Measurements from ENCODE around the gene RPS6KA3.
"Not testable (repeated sequence)": the region's sequence is repeated elsewhere in the genome, so short reads cannot be mapped to it uniquely, and the experiment has no call there.

Gene RPS6KA3

DNA sequence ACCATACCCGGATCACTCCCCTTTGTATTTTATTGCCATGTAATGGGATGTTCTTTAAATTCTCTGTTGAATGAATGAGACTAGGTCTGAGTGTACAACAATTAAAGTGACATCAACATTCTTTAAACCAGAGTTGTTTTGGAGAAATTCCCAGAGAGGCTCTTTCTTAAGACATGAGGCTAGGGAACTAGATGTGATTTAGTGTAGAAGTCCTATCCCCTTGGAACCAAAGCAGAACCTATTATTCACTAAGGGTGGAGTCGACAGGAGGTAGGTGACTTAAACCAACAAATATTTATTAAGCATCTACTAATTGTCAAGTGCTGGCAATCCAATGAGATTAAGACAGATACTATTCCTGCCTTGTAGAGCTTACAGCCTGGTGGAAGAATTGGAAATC, 126.7 kb downstream of the RPS6KA3 start:
- no peak for DNase-seq

DNA sequence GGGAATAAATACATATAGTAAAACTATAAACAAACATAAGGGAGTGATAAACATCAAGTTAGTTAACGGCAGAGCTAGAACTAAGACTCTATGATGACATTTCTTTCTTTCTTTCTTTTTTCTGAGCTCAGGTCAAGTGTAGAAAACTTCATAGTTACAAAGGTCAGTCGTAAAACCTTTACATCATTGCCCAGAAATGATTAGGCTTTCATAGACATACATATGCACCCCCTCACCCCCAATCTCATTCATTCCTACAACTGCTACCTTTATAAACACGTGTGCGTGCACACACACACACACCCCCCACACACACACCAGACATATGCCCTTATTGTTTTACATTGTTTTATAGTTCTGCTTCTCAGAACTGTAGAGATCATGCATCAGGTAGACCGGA, 130.8 kb downstream of the RPS6KA3 start:
- DNase-seq, result no peak

DNA sequence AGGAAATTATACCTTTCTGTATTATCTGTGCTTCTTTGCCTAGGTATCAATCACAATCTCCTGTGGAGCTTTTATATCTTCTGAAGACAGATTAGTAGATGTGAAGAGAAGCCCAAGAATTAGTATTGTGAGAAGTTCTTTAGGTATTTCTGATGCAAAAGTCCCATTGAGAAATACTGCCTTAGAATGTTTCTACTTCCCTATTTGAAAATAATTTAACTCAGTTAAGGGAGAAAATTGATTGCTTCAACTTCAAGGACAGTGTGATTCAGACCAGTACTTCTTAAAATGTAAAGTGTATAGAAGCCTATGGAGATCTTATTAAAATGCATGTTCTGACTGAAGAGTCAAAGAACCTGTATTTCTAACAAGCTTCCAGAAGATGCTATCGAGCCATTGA, 134.0 kb downstream of the RPS6KA3 start:
- DNase-seq, result no peak

DNA sequence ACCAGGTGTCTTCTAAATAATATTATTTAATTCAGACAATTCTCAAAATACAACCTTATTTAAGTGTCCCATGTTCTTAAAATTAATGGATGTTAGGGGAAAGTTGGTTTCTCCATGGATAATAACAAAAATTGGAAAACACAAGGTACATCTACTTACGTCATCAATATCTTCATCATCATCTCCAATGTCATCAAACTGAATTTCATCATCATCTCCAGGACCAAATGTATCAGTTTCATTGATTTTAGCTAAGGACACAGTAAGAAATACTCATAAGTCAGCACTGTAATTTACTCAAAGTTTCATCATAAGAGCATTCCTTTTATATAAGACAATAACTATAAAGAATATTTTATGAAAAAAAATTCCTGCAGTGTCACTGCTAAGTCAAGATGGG, 136.4 kb downstream of the RPS6KA3 start:
- DNase-seq, result no peak

DNA sequence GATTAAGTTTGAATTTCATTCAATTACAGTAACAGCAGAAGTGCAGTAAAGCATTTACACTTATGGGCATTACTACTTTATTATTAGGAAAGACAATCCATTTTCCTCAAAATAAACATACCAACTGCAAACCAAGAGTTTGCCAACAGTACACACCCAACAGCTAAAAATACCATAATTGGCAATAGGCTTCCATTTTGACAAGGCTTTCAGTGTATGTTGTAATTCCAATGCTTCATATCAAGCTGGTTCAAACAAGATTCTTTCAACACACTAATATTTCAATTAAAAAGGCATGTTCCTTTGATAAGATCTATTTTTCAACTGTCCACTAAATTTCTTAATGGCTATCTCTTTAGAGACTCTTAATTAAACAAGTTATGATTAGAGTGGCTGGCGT, 137.2 kb downstream of the RPS6KA3 start:
- no peak for DNase-seq

DNA sequence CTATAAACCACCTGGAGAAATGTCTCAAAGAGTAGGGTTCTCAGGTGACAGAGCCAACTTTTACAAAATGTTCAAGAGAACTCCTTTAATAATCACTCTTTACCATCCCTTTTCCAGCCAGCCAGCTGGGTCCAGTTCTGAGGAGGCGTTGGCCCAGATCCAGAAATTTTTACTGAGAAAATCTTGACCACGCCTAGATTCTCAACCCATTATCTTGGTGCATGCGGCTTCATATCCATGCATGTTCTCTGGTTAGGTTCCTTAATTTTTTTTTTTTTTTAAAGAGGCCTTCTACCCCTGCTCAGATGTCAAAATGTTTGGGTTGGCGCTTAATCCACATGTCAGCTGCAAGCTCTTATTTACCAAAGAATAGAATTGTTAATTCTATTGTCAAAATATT, 138.0 kb downstream of the RPS6KA3 start:
- DNase-seq, result no peak

DNA sequence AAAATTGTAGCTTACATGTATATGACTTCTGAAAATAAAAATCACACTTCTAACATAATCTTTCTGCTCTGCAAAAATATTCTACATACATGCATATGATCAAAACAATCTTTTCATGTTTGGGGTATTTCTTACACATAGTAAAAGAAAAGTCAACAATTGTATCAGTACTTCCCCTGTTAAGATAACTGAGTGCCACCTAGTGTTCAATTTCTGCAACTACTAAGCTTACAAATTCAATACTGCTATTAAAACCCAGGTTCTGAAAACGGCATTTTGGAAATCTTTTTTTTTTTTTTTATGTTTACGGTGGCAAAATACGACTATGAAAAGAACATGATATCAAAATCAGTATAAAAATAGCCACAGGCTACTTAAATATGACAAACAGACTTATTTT, 139.3 kb downstream of the RPS6KA3 start:
- DNase-seq, result not testable (repeated sequence)

DNA sequence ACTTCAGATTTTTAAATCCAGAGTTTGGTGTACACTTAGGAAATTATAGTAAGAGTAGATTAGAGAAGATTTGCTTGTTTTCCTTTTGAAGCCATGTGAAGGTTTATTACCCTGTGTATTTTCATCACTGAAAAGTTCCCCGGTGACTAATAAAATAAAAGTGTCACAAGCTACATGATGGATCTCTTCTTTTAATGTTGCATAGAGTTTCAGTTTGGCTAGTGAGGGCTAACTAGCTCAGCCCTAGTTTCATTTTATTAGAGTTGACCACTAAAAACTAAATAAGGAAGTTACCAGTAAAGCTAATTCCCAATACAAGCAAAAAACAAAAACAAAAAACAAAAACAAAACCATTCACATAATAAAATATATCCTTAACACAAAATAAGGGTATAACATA, 139.9 kb downstream of the RPS6KA3 start:
- not testable (repeated sequence) for DNase-seq

DNA sequence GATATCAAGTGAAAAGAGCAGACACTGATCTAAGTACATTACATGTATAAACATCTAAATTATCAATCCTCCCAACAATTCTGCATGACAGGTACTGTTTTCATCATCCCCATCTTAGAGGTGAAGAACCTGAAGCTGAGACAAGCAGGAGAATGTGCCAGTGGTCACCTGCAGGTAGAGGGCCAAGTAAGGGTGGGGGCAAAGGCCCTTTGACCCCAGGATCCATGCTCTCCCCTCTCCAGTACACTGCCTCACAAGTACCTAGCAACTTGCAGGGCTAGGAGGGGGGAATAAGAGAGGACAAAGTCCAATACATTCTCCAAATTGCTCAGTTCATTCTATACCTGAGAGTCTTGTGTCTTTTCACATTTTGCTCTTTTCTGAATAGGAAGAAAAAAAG, 141.7 kb downstream of the RPS6KA3 start:
- DNase-seq, result no peak

DNA sequence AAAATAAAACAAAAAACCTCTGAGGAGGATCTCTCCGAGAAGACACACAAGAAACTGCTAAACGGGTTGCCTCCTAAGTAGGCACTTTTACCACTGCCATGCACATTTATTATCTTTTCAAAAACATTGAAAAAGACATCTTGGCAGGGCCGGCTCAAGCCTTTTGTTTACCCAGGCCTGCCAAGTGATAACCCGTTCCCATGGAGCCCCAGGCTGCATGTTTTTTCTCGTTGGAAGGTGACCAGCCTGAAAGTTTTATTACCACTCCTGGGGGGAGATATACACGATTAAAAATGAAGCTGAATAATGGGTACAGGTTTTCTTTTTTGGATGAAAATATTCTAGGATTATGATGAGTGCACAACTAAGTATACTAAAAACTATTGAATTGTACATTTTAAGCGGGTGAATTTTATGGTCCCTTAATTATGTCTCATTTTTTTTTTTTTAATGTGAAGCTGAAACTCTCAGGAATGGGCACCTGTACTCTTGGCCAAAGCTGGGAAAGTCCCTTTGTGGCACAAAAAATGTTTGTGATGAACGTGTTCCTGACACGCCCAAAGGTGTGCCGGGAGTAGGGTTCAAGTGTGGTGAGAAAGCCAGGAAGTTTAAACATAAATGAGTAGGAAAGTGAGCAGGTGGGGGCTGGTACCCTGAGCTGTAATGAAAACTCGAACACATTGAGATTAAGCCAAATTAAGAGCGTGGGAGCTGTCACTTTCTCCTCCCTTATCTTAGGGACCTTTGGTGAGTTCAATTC, 148.5 kb downstream of the RPS6KA3 start:
- peak; percentile 11 for DNase-seq

DNA sequence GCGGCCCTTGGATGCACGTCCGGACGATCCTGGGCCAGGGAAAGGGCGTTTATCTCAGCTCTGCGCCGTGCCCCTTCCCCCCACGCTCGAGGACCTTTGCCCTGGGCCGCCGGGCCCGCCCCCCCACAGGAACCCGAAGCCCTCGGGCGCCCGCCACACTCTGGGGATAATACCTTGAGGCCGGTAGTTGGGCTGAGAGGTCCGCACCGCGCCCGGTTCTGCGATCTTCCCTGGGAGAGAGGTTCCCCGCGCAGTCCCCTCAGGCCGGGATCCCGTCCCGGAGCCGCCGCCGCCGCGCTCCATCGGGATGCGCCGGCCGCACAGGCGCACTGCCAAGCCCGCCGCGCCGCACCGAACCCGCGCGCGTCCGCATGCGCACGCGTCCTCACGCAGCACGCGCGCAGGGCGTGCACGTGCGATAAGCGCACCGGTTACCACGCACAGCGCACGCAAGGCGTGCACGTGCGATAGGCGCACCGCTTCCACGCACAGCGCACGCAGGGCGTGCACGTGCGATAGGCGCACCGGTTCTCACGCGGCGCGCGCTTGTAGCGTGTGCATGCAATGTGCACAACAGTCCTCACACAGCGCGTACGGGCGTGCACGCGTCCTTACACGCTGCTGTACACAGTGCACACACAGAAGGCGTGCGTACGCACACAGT, 150.0 kb downstream of the RPS6KA3 start, which contains the start of gene MAP7D2:
Gene MAP7D2 (minus strand): TSS at position 331 of the 664 bp plus-strand sequence. CDS start 28 bp downstream, at position 303.
- no peak for DNase-seq

DNA sequence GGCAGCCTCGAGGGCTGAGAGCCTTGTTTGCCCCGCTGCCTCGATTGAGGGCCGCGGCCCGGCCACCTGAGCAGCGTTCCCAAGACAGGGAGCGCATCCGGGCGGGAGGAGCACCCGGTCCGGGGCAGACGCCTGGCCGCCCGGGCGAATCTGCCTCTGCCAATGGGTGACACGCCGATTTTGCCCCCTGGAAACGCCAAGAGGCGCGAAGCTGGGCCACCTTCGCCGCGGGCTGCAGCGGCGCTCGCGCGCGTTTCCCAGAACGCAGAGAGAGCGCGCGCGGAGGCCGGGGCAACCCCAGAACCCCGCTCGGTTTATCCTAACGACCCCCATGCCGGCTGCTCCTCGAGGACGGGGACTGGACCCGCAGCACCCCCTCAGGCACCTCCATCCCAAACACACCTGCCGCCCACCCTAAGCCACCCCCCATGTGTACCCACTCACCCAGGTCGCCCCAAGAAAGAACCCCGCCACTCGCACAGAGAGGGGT, 150.6 kb downstream of the RPS6KA3 start:
- DNase-seq, result no peak

DNA sequence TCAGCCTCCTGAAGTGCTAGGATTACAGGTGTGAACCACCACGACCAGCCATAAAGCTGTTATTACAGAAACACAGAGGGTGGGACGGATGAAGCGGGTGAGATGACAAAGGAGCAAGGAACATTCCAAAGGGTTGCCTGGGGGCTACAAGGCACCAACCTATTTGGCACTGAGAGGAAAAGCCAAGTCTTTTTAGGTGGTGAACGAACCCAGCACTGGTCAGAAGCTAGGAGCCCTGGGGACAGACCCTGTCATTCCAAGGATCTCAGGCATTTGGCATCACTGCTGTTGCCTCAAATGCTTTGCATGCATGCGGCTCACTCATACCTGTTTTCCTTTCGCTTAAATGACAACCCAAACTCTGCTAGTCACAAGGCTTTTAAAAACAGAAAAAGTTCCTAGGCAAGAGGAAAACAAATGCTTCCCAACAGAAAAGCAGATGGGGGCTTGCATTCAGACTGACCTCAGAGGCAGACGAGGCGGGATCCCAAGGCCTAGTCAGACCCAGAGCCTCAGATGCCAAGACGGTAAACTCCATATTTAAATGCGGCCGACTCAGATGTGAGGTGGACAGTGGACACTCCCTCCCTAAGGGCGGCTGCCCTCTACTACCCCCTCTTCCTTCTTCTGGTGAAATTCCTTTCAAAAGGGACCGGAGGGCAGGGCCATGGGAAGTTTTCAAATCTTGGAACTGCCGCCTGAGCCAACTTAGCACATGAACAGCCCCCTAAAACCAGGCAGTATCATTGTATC, 154.5 kb downstream of the RPS6KA3 start:
- no peak for DNase-seq

DNA sequence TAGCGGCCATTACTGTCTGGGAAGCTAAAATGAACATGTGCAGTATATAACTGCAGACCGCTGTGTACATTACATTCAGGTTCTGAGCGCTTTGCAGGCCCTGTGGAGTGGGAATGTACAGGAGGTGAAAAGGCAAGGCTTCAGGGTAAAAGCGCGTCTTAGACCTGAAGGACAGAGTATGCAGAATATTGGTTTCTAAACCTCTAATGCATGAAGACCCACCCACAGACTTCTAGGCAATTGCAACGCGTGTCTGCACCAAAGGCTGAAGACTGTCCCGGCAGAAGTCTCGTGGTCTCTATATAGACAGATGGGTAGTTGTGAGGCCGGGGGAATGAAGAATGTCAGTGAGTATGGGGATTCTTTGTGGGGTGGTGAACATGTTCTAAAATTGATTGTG, 155.4 kb downstream of the RPS6KA3 start:
- no peak for DNase-seq

DNA sequence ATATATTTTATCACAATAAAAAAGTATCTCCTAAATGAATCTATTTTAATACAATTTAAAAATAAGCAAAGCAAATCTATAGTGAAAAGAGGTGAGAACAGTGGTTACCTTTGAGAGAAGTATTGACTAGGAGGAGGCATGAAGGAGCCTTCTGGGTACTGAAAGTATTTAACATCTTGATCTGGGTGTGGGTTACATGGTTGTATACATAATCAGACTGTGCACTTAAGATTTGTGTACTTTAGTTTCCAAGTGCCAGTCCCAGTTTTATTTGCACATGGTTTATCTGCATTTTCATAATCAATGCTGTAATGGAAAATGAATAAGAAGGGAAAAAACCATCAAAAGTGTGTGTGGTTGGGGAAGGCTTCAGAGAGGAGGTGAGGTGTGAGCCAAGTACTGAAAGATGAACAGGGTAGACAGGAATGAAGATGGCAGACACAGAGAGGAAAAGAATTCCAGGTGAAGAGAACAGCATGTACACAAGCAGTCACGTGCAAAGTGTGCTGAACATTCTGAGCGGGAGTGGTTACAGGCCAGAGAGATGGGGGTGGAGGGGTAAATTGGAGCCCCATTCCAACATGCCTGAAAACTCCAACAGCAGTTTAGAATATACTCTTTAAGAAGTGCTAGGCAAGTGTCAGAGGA, 164.7 kb downstream of the RPS6KA3 start:
- no peak for DNase-seq
